Suprapubic skin (tissue), 3 donors: Measurements from ENCODE around the gene ADA.
"Not testable (repeated sequence)": the region's sequence is repeated elsewhere in the genome, so short reads cannot be mapped to it uniquely, and the experiment has no call there.

Experiments
- POLR2A ChIP-seq, 2 donors: fragments of 450-650 bp; IDR thresholded peaks; one replicate each; pipeline ENCODE4 v1.6.1; 2017; ENCODE audit warnings: antibody characterized with exemption in 2 of 2, mild to moderate bottlenecking in 2 of 2, moderate library complexity in 2 of 2
- TF ChIP-seq, protein P1 (sequence below), 2 donors: fragments of 200-600 bp in 1 of 2; fragments of 450-650 bp in 1 of 2; sonication (generic) in 1 of 2; IDR thresholded peaks; one replicate each; pipeline ENCODE4 v1.5.1; 2016 to 2019; ENCODE audit warnings: antibody characterized with exemption in 2 of 2, mild to moderate bottlenecking in 1 of 2, moderate library complexity in 1 of 2

DNA sequence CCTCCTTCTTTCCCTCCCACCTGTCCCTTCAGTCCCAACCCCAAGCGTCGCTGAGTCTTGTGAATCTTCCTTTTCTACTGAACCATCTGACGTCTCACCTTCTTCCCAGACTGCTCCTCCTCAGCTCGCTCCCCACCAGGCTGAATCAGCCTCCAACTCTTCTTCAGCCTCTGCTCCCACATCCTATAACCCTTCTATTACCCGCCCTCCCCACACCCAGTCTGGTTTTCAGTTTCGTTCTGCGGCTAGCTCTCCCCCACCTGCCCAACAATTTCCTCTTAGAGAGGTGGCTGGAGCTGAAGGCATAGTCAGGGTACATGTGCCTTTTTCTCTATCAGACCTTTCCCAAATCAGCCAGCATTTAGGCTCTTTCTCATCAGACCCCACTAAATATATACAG is 20.0 kb upstream of the ADA start:
- TF ChIP-seq, protein P1, sequence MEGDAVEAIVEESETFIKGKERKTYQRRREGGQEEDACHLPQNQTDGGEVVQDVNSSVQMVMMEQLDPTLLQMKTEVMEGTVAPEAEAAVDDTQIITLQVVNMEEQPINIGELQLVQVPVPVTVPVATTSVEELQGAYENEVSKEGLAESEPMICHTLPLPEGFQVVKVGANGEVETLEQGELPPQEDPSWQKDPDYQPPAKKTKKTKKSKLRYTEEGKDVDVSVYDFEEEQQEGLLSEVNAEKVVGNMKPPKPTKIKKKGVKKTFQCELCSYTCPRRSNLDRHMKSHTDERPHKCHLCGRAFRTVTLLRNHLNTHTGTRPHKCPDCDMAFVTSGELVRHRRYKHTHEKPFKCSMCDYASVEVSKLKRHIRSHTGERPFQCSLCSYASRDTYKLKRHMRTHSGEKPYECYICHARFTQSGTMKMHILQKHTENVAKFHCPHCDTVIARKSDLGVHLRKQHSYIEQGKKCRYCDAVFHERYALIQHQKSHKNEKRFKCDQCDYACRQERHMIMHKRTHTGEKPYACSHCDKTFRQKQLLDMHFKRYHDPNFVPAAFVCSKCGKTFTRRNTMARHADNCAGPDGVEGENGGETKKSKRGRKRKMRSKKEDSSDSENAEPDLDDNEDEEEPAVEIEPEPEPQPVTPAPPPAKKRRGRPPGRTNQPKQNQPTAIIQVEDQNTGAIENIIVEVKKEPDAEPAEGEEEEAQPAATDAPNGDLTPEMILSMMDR (IDR thresholded peaks at IDR 0.05), result not testable (repeated sequence)
- TF ChIP-seq POLR2A (IDR thresholded peaks at IDR 0.05), result not testable (repeated sequence)
